NCI-H146 (cell line): Measurements from ENCODE around the gene HPS1.

ENCODE experiments used
- DNase-seq: peaks from one replicate; lab custom pipeline; 2025; lab: John Stamatoyannopoulos, UW

The HPS1 gene

DNA sequence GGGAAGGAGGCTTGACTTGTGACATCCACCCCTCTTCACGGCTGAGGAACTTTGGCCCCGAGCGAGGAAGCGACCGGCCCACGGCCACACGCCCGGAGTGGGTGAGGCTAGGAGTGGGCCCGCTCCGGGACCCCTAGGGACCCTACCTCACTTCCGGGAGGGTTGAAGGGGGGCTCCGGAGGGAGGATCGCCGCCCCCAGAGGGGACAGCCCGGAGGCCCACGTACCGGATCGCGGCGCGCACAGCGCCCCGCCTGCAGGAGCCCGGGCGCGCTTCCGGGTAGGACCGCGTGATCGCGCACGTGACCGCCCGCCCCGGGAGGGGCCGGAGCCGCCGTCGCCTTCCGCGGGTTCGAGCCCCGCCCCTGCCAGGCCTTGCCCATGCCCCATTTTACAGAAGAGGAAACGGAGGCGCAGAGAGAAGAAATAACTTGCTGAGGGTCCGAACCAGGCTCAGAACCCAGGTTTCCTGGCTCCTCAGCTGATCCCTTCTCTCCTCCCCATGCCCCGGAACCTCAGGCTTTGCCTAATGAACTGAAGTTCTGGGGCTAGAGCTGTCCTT lies at the start of gene HPS1:
HPS1 (minus strand) TSS at position 275 of the 561 bp plus-strand sequence. CDS start 3,695 bp downstream, outside the sequence.
- DNase-seq: peak; percentile 71

DNA sequence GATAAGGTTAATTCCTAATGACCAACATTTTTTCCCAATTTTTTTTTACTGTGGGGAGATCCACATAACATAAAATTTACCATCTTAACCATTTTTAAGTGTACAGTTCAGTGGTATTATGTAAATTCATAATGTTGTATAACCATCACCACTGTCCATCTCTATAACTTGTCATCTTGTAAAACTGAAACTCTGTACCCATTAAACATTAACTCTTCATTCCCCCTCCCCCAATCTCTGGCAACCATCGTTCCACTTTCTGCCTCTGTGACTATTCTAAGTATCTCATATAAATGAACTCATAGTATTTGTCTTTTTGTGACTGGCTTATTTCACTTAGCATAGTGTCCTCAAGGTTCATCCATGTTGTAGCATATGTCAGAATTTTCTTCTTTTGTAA lies 46.0 kb upstream of the HPS1 start:
- DNase-seq: no peak

GRCh38 chr10:98489561-98490481 lies 43.1 kb upstream of the HPS1 start:
- DNase-seq: no peak

GRCh38 chr10:98488669-98489430 lies 42.1 kb upstream of the HPS1 start:
- no peak for DNase-seq

- DNase-seq: no peak
These were observed 40.9 kb upstream of the HPS1 start for GRCh38 chr10:98487649-98488048.

DNA sequence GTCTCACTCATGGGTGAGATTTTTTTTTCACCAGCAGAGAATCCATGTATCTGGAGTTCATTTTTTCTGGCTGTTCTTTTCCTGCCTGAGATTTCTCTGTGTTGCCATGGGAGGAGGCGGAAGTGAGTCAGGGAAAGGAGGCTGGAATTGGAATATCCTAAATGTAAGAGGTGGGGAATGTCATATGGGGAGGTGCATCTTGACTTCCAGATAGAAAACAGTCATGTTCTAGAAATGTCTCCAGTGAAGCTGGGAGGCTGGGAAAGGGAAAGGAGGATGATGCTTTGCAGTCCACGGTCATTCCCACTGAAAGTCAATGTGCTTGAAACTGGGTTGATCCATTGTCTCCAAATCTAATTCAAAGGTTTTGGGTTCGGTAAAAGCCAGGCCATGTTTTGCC lies 39.7 kb upstream of the HPS1 start:
- DNase-seq: no peak

GRCh38 chr10:98485959-98486358 lies 39.2 kb upstream of the HPS1 start:
- no peak for DNase-seq

DNA sequence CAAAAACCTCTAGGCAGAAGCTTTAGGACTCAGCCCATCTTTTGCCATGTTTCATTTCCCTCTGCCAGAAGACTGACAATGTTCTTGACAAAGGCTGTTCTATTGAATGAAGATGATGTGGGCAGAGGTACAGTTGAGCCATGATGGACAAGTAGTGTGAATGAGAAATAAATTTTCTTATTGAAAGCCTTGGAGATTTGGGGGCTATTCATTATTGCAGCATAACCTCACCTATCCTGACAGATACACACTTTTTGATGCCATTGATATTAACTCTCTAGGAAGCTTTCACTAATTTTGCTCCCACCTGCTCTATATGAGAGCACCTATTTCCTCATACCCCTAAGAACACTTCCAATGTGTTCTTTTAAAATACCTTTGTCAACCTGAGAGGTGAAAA lies 36.9 kb upstream of the HPS1 start:
- no peak for DNase-seq

DNA sequence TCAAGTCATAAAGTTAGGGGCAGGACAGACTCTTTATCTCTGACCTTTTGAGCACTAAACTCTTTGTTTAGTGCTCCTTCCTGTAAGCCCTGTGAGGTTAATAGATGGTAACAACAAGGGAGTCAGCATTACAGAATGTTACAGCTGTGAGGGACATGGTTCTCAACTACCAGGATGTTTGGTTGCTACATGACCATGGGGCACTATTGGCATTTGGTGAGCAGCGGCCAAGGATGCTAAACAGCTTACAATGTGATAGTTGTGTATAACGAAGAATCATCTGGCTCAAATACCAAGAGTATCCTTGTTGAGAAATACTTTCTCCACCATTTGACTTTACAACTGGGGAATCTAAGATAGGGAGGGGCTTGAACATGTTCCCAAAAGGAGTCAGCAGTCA lies 35.4 kb upstream of the HPS1 start:
- DNase-seq: no peak

DNA sequence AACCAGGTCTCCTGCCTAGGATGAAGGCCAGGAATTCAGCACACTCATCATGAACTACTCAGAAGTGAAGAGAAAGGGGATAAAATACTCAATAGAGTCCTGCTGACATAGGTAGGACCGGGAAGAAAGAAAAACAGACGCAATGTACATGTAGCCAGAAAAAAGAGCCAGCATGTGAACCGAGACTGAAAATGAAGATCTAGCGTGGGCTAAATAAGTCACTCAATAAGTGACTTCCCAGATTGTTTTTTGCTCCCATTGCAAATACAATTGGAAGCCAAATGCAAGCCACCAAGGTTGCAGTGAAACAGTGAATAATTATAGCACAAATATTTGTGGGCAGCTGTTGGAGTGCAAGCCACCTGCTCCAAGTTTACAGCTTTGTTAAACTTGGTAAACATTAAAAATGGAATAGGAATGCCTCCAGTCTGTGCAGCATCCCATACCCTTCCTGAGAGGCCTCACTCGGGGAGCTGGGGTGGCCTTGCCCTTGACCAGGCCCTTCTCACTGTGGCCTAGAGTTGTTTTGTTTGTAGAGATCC lies 34.7 kb upstream of the HPS1 start:
- DNase-seq: no peak

DNA sequence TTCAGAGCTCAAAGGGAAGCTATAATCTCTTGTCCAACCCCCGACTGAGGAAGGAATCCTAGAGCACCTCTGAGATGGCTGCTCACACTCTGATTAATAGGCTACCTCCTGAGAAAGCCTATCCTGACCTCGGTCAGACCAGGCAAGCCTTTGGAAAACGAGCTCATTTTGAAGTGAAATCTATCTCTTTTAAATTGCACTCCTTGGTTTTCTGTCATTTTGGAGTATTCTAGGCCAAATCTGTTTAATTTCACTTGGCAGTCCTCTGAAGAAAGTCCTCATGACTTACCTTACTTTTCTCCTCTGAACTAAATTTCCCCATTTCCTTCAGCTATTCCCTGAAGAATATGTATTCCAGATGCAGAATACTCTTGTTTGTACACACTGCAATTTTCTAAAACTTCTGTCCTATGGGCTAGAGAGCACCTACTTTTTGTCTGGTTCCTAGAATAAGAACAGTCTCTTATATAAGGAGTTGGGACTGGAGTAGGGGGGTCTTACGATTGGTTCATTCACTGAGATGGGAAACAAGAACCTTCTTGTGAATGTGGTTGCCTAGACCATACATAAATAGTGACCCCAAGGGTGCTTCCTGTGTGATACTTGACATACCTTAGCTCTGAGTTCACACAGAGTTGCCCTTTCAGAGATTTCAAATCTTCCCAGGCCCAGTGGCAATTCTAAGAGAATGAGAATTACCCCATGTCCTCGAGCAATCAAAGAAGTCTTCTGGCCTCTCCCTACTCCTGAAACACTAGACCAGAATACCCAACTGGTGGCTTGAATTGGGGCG lies 31.9 kb upstream of the HPS1 start:
- no peak for DNase-seq

GRCh38 chr10:98477861-98478260 lies 31.1 kb upstream of the HPS1 start:
- no peak for DNase-seq

- DNase-seq: no peak
These were observed 27.9 kb upstream of the HPS1 start for GRCh38 chr10:98474628-98475027.

DNA sequence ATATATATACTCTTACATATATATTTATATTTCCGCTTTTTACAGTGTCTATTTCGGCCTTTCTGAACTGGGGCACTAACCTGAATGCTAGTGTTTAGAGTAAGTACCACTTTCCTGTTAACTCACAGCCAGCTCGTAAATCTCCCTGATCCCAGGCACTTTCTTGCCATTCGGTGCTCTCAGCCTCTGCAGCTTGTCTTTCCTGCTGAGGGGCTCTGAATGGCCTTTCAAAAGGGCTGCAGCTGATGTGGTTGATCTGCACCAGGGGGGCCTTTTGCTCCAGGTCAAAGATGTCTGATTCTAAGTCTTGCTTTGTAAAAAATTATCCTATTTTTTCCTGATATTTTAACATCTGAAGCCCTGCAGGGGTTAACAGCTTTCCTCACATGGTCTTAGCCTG lies 25.5 kb upstream of the HPS1 start:
- no peak for DNase-seq

GRCh38 chr10:98470850-98471249 lies 24.1 kb upstream of the HPS1 start:
- no peak for DNase-seq

DNA sequence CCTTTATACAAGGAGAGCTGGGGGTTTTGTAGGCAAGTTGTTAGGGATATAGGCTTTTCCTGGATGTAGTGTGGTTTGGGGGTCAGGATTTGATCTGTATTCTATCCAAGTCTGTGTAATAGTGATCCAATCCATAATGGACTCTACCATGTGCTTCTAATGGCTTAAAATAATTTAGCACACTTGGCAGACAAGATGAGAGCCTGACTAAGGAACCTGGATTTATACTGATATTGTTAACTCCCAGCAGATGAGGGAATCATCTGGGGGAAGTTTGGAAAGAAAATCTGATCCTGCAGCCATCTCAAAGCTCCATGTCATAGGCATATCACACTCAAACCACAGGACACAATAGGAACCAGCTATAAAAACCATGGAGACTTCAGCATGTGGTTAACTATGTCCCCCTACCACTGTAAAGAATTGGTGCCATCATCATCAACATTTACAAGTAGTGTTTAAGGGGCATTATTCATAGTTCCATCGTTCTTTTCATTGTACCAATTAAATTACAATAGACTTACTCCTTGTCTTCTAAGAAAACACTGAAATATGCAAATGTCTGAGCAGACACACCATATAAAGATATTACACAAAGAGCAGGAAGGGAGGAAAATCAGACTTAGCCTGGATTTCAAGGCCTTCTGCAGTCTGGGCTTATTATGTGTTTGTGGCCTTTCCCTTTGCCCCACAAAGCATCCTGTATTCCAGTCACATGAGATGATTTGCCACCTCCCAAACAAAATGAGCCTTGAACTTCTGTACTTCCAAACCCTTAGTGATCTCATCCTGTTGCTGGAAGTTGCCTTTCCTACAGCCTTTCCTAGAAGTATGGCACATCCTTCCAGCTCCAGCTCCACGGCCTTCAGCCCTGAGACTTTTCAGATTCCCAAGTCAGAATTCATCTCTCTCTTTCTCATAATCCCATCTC lies 22.5 kb upstream of the HPS1 start:
- no peak for DNase-seq

- peak; percentile 85 for DNase-seq
These were observed 21.0 kb upstream of the HPS1 start for GRCh38 chr10:98467506-98468318.

- peak; percentile 48 for DNase-seq
These were observed 20.2 kb upstream of the HPS1 start for GRCh38 chr10:98466861-98467505.

DNA sequence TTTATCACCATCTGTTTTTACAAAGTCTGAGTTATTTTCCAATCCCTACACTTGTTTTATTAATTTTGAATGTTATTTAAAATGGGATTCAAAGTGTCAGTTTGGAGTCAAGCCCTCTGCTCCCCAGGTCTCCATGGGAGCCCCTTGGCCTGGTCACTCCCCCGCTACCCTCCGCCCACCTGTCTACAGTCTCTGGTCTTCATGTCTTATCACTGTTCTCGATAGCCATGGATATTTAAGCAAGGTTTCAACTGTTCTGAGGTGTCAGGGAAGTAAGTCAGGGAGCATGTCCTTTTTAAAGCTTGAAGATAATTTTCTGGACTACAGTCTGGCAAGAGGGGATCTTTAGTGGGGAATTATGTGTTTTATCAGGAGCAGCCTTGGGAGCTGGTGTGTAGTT lies 19.1 kb upstream of the HPS1 start:
- no peak for DNase-seq
